Diencephalon (tissue), 1 donor: Measurements from ENCODE around the gene AKIRIN2. TPM values are rescaled to one million over a fixed set of nuclear protein-coding genes. Genes with fewer than 3 reads are reported as not detected.

ENCODE experiments used
- small RNA-seq: library from RNA; depleted of rRNA; stranded (forward); fragments of <200 nt; gene quantifications from one replicate; pipeline ENCODE3, GENCODE V24; 2014
- total RNA-seq: library from RNA; depleted of rRNA; stranded (reverse); fragments of >200 nt; gene quantifications from one replicate; pipeline ENCODE4 v1.2.3, GENCODE V29; 2014

The AKIRIN2 gene
- 51.0 TPM for total RNA-seq

GRCh38 chr6:87701676-87702588 is at the start of gene AKIRIN2:
AKIRIN2 (minus strand) TSS chr6:87702233; CDS start chr6:87701684, 549 bp downstream.

Small RNA genes lying within 50 kb of the gene (small RNA-seq; reads per million reads assigned to genes)
- not detected for gene RF01210

Other genes with a start within 250 kb of the AKIRIN2 start
- 22.6 TPM for gene SLC35A1, start 229.3 kb downstream of the AKIRIN2 start, total RNA-seq
- gene RARS2, start 112.2 kb downstream of the AKIRIN2 start, total RNA-seq = 51.4 TPM
- gene ORC3, start 112.1 kb downstream of the AKIRIN2 start, total RNA-seq = 48.2 TPM